ENCODE data around the gene EEFSEC. TPM values are rescaled to one million over a fixed set of nuclear protein-coding genes. Genes with fewer than 3 reads are reported as not detected.

EEFSEC gene
- total and polyA plus RNA-seq, 2 experiments from 2014 or later, result 4.9 to 18.7 TPM

GRCh38 chr3:128324911-128325592 is 171.8 kb downstream of the EEFSEC start:
- 94 to 97% methylated on average over 8 of the region's 8 CpGs for WGBS, 2 experiments (ENCODE audit: low coverage in 1 of 2, low lambda C conversion rate in 2 of 2, missing lambda C conversion rate in 2 of 2)
- Histone ChIP-seq H3K9me2 (ENCODE audit: insufficient read depth) (no peaks in the 10 kb centered on the region), H2AFZ (no peak overlapping the region), H3F3A (ENCODE audit: insufficient read depth) (no peaks in the 10 kb centered on the region), H4K20me1 (ENCODE audit: insufficient read depth) (no peaks in the 10 kb centered on the region), H3K79me2 (ENCODE audit: insufficient read depth) (no peaks in the 10 kb centered on the region), H3K36me3 (ENCODE audit: low read depth) (no peaks in the 10 kb centered on the region), H3K9me3 (ENCODE audit: low read depth) (no peaks in the 10 kb centered on the region), H3K27me3 (replicated peaks; ENCODE audit: insufficient read depth) (no peaks in the 10 kb centered on the region), H3K4me3 (no peak overlapping the region), H3K27ac (no peak overlapping the region), H3K4me1 (ENCODE audit: insufficient read depth) (no peaks in the 10 kb centered on the region), H3K4me2 (ENCODE audit: unreplicated experiment) (no peak overlapping the region), H3K9ac (no peak overlapping the region)
- TF ChIP-seq EZH2 (IDR thresholded peaks at IDR 0.05; ENCODE audit: insufficient read depth, poor library complexity, severe bottlenecking) (no peak), EZH2phosphoT487 (IDR thresholded peaks at IDR 0.05; ENCODE audit: insufficient read depth, low read depth) (no peak)
- in situ Hi-C loops (cut with MboI), result no loop called here
- DNase-seq, result no peak

- Histone ChIP-seq H3K9me2 (ENCODE audit: insufficient read depth) (no peaks in the 10 kb centered on the region), H3K4me1 (ENCODE audit: insufficient read depth) (no peaks in the 10 kb centered on the region), H3K4me3 (no peak overlapping the region), H3K9me3 (ENCODE audit: low read depth) (no peaks in the 10 kb centered on the region), H4K20me1 (ENCODE audit: insufficient read depth) (no peaks in the 10 kb centered on the region), H2AFZ (no peak overlapping the region), H3K27ac (no peak overlapping the region), H3K36me3 (ENCODE audit: low read depth) (no peaks in the 10 kb centered on the region), H3F3A (ENCODE audit: insufficient read depth) (no peaks in the 10 kb centered on the region), H3K9ac (no peak overlapping the region), H3K27me3 (replicated peaks; ENCODE audit: insufficient read depth) (no peaks in the 10 kb centered on the region), H3K79me2 (ENCODE audit: insufficient read depth) (no peaks in the 10 kb centered on the region), H3K4me2 (ENCODE audit: unreplicated experiment) (no peak overlapping the region)
- in situ Hi-C loops (cut with MboI), result no loop called here
- TF ChIP-seq EZH2 (IDR thresholded peaks at IDR 0.05; ENCODE audit: insufficient read depth, poor library complexity, severe bottlenecking) (no peak), EZH2phosphoT487 (IDR thresholded peaks at IDR 0.05; ENCODE audit: insufficient read depth, low read depth) (no peak)
- WGBS, 2 experiments (ENCODE audit: low coverage in 1 of 2, low lambda C conversion rate in 2 of 2, missing lambda C conversion rate in 2 of 2), result 88 to 89% methylated on average over 4 of the region's 4 CpGs
- no peak for DNase-seq
Measured at GRCh38 chr3:128326051-128326823, 173.0 kb downstream of the EEFSEC start.

GRCh38 chr3:128327606-128328031 is 174.3 kb downstream of the EEFSEC start:
- H2AFZ ChIP-seq, result no peak overlapping the region
- no peaks in the 10 kb centered on the region for H4K20me1 ChIP-seq (ENCODE audit: insufficient read depth)
- WGBS, 2 experiments (ENCODE audit: low coverage in 1 of 2, low lambda C conversion rate in 2 of 2, missing lambda C conversion rate in 2 of 2), result 76 to 79% methylated on average over 6 of the region's 6 CpGs
- no peaks in the 10 kb centered on the region for H3K9me2 ChIP-seq (ENCODE audit: insufficient read depth)
- H3K4me2 ChIP-seq (ENCODE audit: unreplicated experiment), result no peak overlapping the region
- DNase-seq, result no peak
- no peak overlapping the region for H3K9ac ChIP-seq
- no peaks in the 10 kb centered on the region for H3K36me3 ChIP-seq (ENCODE audit: low read depth)
- TF ChIP-seq EZH2phosphoT487 (IDR thresholded peaks at IDR 0.05; ENCODE audit: insufficient read depth, low read depth) (no peak), EZH2 (IDR thresholded peaks at IDR 0.05; ENCODE audit: insufficient read depth, poor library complexity, severe bottlenecking) (no peak)
- no peaks in the 10 kb centered on the region for H3K27me3 ChIP-seq (replicated peaks; ENCODE audit: insufficient read depth)
- in situ Hi-C loops (cut with MboI), result no loop called here
- no peak overlapping the region for H3K27ac ChIP-seq
- no peaks in the 10 kb centered on the region for H3F3A ChIP-seq (ENCODE audit: insufficient read depth)
- no peaks in the 10 kb centered on the region for H3K79me2 ChIP-seq (ENCODE audit: insufficient read depth)
- H3K9me3 ChIP-seq (ENCODE audit: low read depth), result no peaks in the 10 kb centered on the region
- H3K4me1 ChIP-seq (ENCODE audit: insufficient read depth), result no peaks in the 10 kb centered on the region
- H3K4me3 ChIP-seq, result no peak overlapping the region

DNA sequence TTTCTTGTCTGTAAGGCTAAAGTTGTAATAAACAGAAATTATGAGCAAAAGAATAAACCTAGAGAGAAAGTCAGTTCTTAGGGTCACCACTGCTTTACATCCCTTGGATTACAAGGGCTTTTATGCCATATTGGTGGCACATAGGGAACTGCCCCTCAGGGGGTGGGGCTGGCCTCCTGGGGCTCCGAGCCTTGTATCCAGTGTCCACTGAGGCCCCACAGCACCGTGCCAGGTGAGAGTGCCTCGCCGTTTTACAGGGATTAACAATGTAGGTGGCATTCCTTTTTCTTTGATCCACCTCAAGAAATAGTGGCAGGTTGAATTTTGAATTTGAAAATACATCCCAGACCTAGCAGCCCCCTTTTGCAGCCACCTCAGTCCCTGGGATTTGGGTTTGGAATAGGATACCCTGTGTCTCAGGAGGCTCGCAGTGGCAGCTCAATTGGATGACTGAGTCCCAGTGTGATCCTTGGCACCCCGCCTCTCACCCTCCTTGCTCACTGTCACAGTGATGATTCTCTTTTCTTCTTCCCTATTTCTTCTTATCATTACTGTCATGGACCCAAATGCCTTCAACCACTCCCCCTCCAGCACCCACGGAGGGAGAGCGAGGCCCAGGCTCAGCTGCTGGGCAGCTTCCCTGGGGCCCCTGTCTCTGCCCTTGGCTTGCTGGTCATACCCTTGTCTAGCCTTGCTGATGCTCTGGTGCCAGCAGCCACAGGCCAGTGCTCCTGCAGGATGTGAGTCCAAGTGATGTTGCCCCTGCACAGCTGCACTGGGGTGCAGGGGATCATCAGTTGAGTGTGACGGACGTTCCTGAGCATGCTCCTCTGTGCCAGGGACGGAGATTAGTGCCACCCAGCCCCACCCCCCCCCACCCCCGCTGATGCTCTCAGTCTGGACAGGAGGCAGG is 175.5 kb downstream of the EEFSEC start:
- TF ChIP-seq EZH2phosphoT487 (IDR thresholded peaks at IDR 0.05; ENCODE audit: insufficient read depth, low read depth) (no peak), EZH2 (IDR thresholded peaks at IDR 0.05; ENCODE audit: insufficient read depth, poor library complexity, severe bottlenecking) (no peak)
- in situ Hi-C loops (cut with MboI), result no loop called here
- H3K36me3 ChIP-seq (ENCODE audit: low read depth), result no peaks in the 10 kb centered on the region

More for the DNA sequence above, 175.5 kb downstream of the EEFSEC start:
- Histone ChIP-seq H3K79me2 (ENCODE audit: insufficient read depth) (no peaks in the 10 kb centered on the region), H3K9ac (no peak overlapping the region), H3K27me3 (replicated peaks; ENCODE audit: insufficient read depth) (no peaks in the 10 kb centered on the region), H3K4me3 (no peak overlapping the region), H3K4me1 (ENCODE audit: insufficient read depth) (no peaks in the 10 kb centered on the region), H3K9me2 (ENCODE audit: insufficient read depth) (no peaks in the 10 kb centered on the region), H3K4me2 (ENCODE audit: unreplicated experiment) (no peak overlapping the region), H3K9me3 (ENCODE audit: low read depth) (no peaks in the 10 kb centered on the region), H3K27ac (no peak overlapping the region), H3F3A (ENCODE audit: insufficient read depth) (no peaks in the 10 kb centered on the region), H4K20me1 (ENCODE audit: insufficient read depth) (no peaks in the 10 kb centered on the region), H2AFZ (no peak overlapping the region)
- WGBS, 2 experiments (ENCODE audit: low coverage in 1 of 2, low lambda C conversion rate in 2 of 2, missing lambda C conversion rate in 2 of 2), result 96% methylated on average over 9 to 12 of the region's 12 CpGs
- DNase-seq, result no peak

Data from GM23248 (cell line).